Measurements from ENCODE around the gene SPAG6.

- TF ChIP-seq CTCF (IDR thresholded peaks at IDR 0.05) = no peak
- no peak for TF ChIP-seq EP300 (IDR thresholded peaks at IDR 0.05)
Measured at GRCh38 chr10:22341926-22342196, 3.4 kb upstream of the SPAG6 start.

All from tibial nerve (tissue), 4 donors.